HCT116 (cell line): ENCODE data around the gene ATP6V1G1.

Experiments
- ATF3 ChIP-seq: IDR thresholded peaks from 2 replicates; pipeline ENCODE4 v1.6.1; 2012
- CTCF ChIP-seq, 3 experiments: fragments of 200-600 bp in 1 of 3; sonication (generic) in 1 of 3; IDR thresholded peaks in 2 of 3; conservative IDR thresholded peaks in 1 of 3; 2 replicates each; pipeline ENCODE4 v1.5.1; 2012 to 2017; ENCODE audit warnings: low read depth in 2 of 3, low read length in 2 of 3, antibody characterized with exemption in 1 of 3, borderline replicate concordance in 1 of 3, control low read depth in 1 of 3, mild to moderate bottlenecking in 1 of 3, mixed read lengths in 1 of 3, mixed run types in 1 of 3, moderate library complexity in 1 of 3; ENCODE audit not compliant: insufficient read depth in 1 of 3
- EZH2phosphoT487 ChIP-seq: fragments of 200-600 bp; IDR thresholded peaks from 2 replicates; pipeline ENCODE4 v1.6.1; 2018; ENCODE audit warnings: antibody characterized with exemption, borderline replicate concordance
- JUND ChIP-seq: IDR thresholded peaks from 2 replicates; pipeline ENCODE4 v1.6.1; 2012
- MAX ChIP-seq: IDR thresholded peaks from 2 replicates; pipeline ENCODE4 v1.6.1; 2012
- REST ChIP-seq: IDR thresholded peaks from 2 replicates; pipeline ENCODE4 v1.6.1; 2012; ENCODE audit warnings: low read depth
- SP1 ChIP-seq: IDR thresholded peaks from 2 replicates; pipeline ENCODE4 v1.6.1; 2012; ENCODE audit warnings: low read depth
- ZBTB33 ChIP-seq: IDR thresholded peaks from 2 replicates; pipeline ENCODE4 v1.6.1; 2011; ENCODE audit warnings: mild to moderate bottlenecking, low read length, moderate library complexity; ENCODE audit not compliant: insufficient replicate concordance; ENCODE audit errors: extremely low read depth

GRCh38 chr9:114606597-114607207 lies 19.1 kb downstream of the ATP6V1G1 start:
- TF ChIP-seq JUND (no peak), REST (no peak), CTCF (IDR thresholded peaks at IDR 0.05 in 2 of 3, conservative IDR thresholded peaks at IDR 0.05 in 1 of 3; ENCODE audit: borderline replicate concordance in 1 of 3, insufficient read depth in 1 of 3, low read depth in 2 of 3, low read length in 2 of 3) (no peak), MAX (no peak), ATF3 (no peak), EZH2phosphoT487 (no peak), ZBTB33 (no peak), SP1 (no peak)
